Kidney epithelial cell (primary cell): ENCODE data around the gene RANGAP1. TPM values are rescaled to one million over a fixed set of nuclear protein-coding genes. Genes with fewer than 3 reads are reported as not detected.
A peak's percentile ranks its signal among the peaks of the same experiment; 100 is the strongest.

Experiments
- DNase-seq: peaks from one replicate; pipeline ENCODE4 v3.0.0-alpha.2; 2010; ENCODE audit warnings: low read depth
- H3K27me3 ChIP-seq: 2 replicates; pipeline ENCODE4 v1.6.0; 2011; ENCODE audit warnings: low read length; ENCODE audit not compliant: control insufficient read depth, insufficient read depth
- H3K36me3 ChIP-seq: 2 replicates; pipeline ENCODE4 v1.5.1; 2011; ENCODE audit warnings: low read length; ENCODE audit not compliant: control insufficient read depth, insufficient read depth
- H3K4me3 ChIP-seq: 2 replicates; pipeline ENCODE4 v1.5.1; 2011; ENCODE audit warnings: low read depth, mild to moderate bottlenecking, control low read depth, low read length
- CTCF ChIP-seq: IDR thresholded peaks from 2 replicates; pipeline ENCODE4 v1.5.1; 2011; ENCODE audit warnings: mild to moderate bottlenecking, moderate library complexity, low read length, control low read depth, inconsistent platforms; ENCODE audit not compliant: insufficient read depth, poor library complexity, severe bottlenecking
- total RNA-seq: library from RNA; depleted of rRNA; stranded (reverse); fragments of >200 nt; gene quantifications from 2 replicates; pipeline ENCODE4 v1.2.3, GENCODE V29; 2015

The RANGAP1 gene
- total RNA-seq, 1 donor from 2014 or later, result 131 TPM

- TF ChIP-seq CTCF, result no peak
- peaks cover 12% of the 10 kb centered on the region for H3K36me3 ChIP-seq
- DNase-seq, result no peak
- no peaks in the 10 kb centered on the region for H3K27me3 ChIP-seq
- H3K4me3 ChIP-seq, result no peak overlapping the region
These were observed 35.9 kb downstream of the RANGAP1 start for GRCh38 chr22:41250127-41250526.

- H3K4me3 ChIP-seq, result no peak overlapping the region
- peaks cover 12% of the 10 kb centered on the region for H3K36me3 ChIP-seq
- no peaks in the 10 kb centered on the region for H3K27me3 ChIP-seq
- no peak for DNase-seq
- TF ChIP-seq CTCF, result no peak
These were observed 36.5 kb downstream of the RANGAP1 start for GRCh38 chr22:41249442-41249841.

GRCh38 chr22:41248758-41249157 lies 37.2 kb downstream of the RANGAP1 start:
- H3K27me3 ChIP-seq, result no peaks in the 10 kb centered on the region
- DNase-seq, result no peak
- H3K36me3 ChIP-seq, result peaks cover 12% of the 10 kb centered on the region
- TF ChIP-seq CTCF, result no peak
- H3K4me3 ChIP-seq, result no peak overlapping the region

GRCh38 chr22:41248314-41248713 lies 37.7 kb downstream of the RANGAP1 start:
- H3K27me3 ChIP-seq, result no peaks in the 10 kb centered on the region
- no peak for DNase-seq
- TF ChIP-seq CTCF, result no peak
- peaks cover 12% of the 10 kb centered on the region for H3K36me3 ChIP-seq
- H3K4me3 ChIP-seq, result no peak overlapping the region

- Histone ChIP-seq H3K4me3 (no peak overlapping the region), H3K36me3 (peaks cover 8% of the 10 kb centered on the region), H3K27me3 (no peaks in the 10 kb centered on the region)
- no peak for TF ChIP-seq CTCF
- no peak for DNase-seq
These were observed 38.3 kb downstream of the RANGAP1 start for GRCh38 chr22:41247703-41248102.

- no peaks in the 10 kb centered on the region for H3K27me3 ChIP-seq
- no peak overlapping the region for H3K4me3 ChIP-seq
- H3K36me3 ChIP-seq, result peaks cover 8% of the 10 kb centered on the region
- DNase-seq, result no peak
- peak; percentile 7 for TF ChIP-seq CTCF
These were observed 40.0 kb downstream of the RANGAP1 start for GRCh38 chr22:41245917-41246499.
